ENCODE data around the gene CCL5. TPM values are rescaled to one million over a fixed set of nuclear protein-coding genes. Genes with fewer than 3 reads are reported as not detected.

CCL5 gene
- total RNA-seq, 4 donors from 2014 or later, result 0.55 to 2.1 (median 1.8) TPM

- in situ Hi-C loops (cut with MboI; ENCODE audit: low sequenced_read_pairs in 4 of 4), result loop anchor here in 1 of 4 donors (25.0 kb wide), 1 partner anchor 96 kb away; no protein-coding TSS in a partner anchor
- Histone ChIP-seq H3K27ac (no peak overlapping the region), H3K4me1 (no peaks in the 10 kb centered on the region), H3K9me3 (no peaks in the 10 kb centered on the region), H3K27me3 (no peaks in the 10 kb centered on the region), H3K4me3 (no peak overlapping the region), H3K36me3 (no peaks in the 10 kb centered on the region)
- TF ChIP-seq POLR2A (IDR thresholded peaks at IDR 0.05) (no peak), CTCF (IDR thresholded peaks at IDR 0.05 in 4 of 5, conservative IDR thresholded peaks at IDR 0.05 in 1 of 5) (no peak)
- DNase-seq, result no peak
- intact Hi-C loops (cut with DNase I; ENCODE audit: low total_unique reads), result no loop called here
- ATAC-seq, result no peak
Measured at GRCh38 chr17:35866341-35866950, 13.7 kb downstream of the CCL5 start.

GRCh38 chr17:35865412-35866340 is 14.5 kb downstream of the CCL5 start:
- Histone ChIP-seq H3K4me3 (no peak overlapping the region), H3K9me3 (no peaks in the 10 kb centered on the region), H3K4me1 (no peaks in the 10 kb centered on the region), H3K27ac (no peak overlapping the region), H3K36me3 (no peaks in the 10 kb centered on the region), H3K27me3 (no peaks in the 10 kb centered on the region)
- no peak for TF ChIP-seq POLR2A (IDR thresholded peaks at IDR 0.05)
- TF ChIP-seq CTCF (IDR thresholded peaks at IDR 0.05 in 4 of 5, conservative IDR thresholded peaks at IDR 0.05 in 1 of 5), result no peak
- no peak for DNase-seq
- intact Hi-C loops (cut with DNase I; ENCODE audit: low total_unique reads) (no loop called here), in situ Hi-C loops (cut with MboI; ENCODE audit: low sequenced_read_pairs in 4 of 4) (loop anchor here in 1 of 4 donors (25.0 kb wide), 1 partner anchor 97 kb away; no protein-coding TSS in a partner anchor)
- no peak for ATAC-seq

GRCh38 chr17:35864853-35865252 is 15.3 kb downstream of the CCL5 start:
- H3K27ac ChIP-seq, result no peak overlapping the region
- H3K36me3 ChIP-seq, result no peaks in the 10 kb centered on the region
- in situ Hi-C loops (cut with MboI; ENCODE audit: low sequenced_read_pairs in 4 of 4), result loop anchor here in 1 of 4 donors (25.0 kb wide), 1 partner anchor 97 kb away; no protein-coding TSS in a partner anchor
- H3K9me3 ChIP-seq, result no peaks in the 10 kb centered on the region
- no peak overlapping the region for H3K4me3 ChIP-seq
- ATAC-seq, result no peak
- intact Hi-C loops (cut with DNase I; ENCODE audit: low total_unique reads), result no loop called here
- TF ChIP-seq POLR2A (IDR thresholded peaks at IDR 0.05) (no peak), CTCF (IDR thresholded peaks at IDR 0.05 in 4 of 5, conservative IDR thresholded peaks at IDR 0.05 in 1 of 5) (no peak)
- no peaks in the 10 kb centered on the region for H3K4me1 ChIP-seq
- H3K27me3 ChIP-seq, result no peaks in the 10 kb centered on the region
- no peak for DNase-seq

GRCh38 chr17:35856603-35857002 is 23.6 kb downstream of the CCL5 start:
- intact Hi-C loops (cut with DNase I; ENCODE audit: low total_unique reads) (no loop called here), in situ Hi-C loops (cut with MboI; ENCODE audit: low sequenced_read_pairs in 4 of 4) (loop anchor here in 1 of 4 donors (25.0 kb wide), 1 partner anchor 106 kb away; no protein-coding TSS in a partner anchor)
- no peak for ATAC-seq
- no peak for TF ChIP-seq POLR2A (IDR thresholded peaks at IDR 0.05)
- no peak for TF ChIP-seq CTCF (IDR thresholded peaks at IDR 0.05 in 4 of 5, conservative IDR thresholded peaks at IDR 0.05 in 1 of 5)
- Histone ChIP-seq H3K9me3 (no peaks in the 10 kb centered on the region), H3K27ac (no peak overlapping the region), H3K4me1 (no peaks in the 10 kb centered on the region), H3K27me3 (no peaks in the 10 kb centered on the region), H3K4me3 (no peak overlapping the region), H3K36me3 (no peaks in the 10 kb centered on the region)
- DNase-seq, result no peak
